Central memory CD8-positive, alpha-beta T cell (primary cell): Measurements from ENCODE around the gene KRT73.
"Not testable (repeated sequence)": the region's sequence is repeated elsewhere in the genome, so short reads cannot be mapped to it uniquely, and the experiment has no call there.

Experiments used
- ATAC-seq: fragments of 150-1000 bp; cut with Tn5 transposase; replicated peaks from 2 replicates; pipeline ENCODE4 v1.10.0; 2022; ENCODE audit warnings: mild to moderate bottlenecking, moderate FRiP score, moderate number of reproducible peaks; ENCODE audit not compliant: poor library complexity, severe bottlenecking; ENCODE audit errors: extremely low read depth
- DNase-seq, 2 donors: peaks; one replicate each; pipeline ENCODE4 v3.0.0; 2021; ENCODE audit warnings: low spot score in 2 of 2
- H3K27ac Mint-ChIP-seq: one replicate; pipeline ENCODE4 v1.8.0; 2022; ENCODE audit warnings: low read depth, mild to moderate bottlenecking, moderate library complexity, mixed read lengths
- H3K27me3 Mint-ChIP-seq: one replicate; pipeline ENCODE4 v1.8.0; 2022; ENCODE audit warnings: mixed read lengths
- H3K36me3 Mint-ChIP-seq: one replicate; pipeline ENCODE4 v1.8.0; 2022; ENCODE audit warnings: mild to moderate bottlenecking, moderate library complexity, mixed read lengths; ENCODE audit not compliant: insufficient read depth
- H3K4me1 Mint-ChIP-seq: one replicate; pipeline ENCODE4 v1.8.0; 2022; ENCODE audit warnings: mixed read lengths
- H3K4me3 Mint-ChIP-seq: one replicate; pipeline ENCODE4 v1.8.0; 2022; ENCODE audit warnings: mild to moderate bottlenecking, moderate library complexity, mixed read lengths
- H3K9me3 Mint-ChIP-seq: one replicate; pipeline ENCODE4 v1.8.0; 2022; ENCODE audit warnings: mixed read lengths

Gene KRT73

DNA sequence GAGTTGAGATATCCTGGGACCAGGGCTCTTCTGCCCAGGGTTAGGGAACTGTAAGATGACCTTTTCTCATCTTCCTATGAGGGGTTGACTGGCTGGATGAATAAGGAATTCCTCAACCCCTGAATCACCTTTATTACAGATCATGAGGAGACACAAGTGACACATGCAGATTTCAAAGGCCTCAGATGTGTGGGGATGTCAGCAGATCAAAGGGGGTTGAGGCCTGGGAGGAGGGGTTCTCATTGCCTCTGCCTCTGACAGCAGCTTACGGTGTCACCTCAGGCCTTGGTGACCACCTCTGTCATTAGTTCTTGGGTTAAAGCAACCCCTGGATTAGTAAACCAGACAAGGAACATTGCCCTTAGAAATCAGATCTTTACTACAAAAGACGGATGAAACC lies 15.0 kb downstream of the KRT73 start:
- no peak overlapping the region for H3K4me3 Mint-ChIP-seq
- H3K36me3 Mint-ChIP-seq = no peaks in the 10 kb centered on the region
- peaks cover 21% of the 10 kb centered on the region for H3K4me1 Mint-ChIP-seq
- H3K27me3 Mint-ChIP-seq = peaks cover 36% of the 10 kb centered on the region
- no peak for DNase-seq
- H3K27ac Mint-ChIP-seq = no peak overlapping the region
- ATAC-seq = no peak
- H3K9me3 Mint-ChIP-seq = no peaks in the 10 kb centered on the region

DNA sequence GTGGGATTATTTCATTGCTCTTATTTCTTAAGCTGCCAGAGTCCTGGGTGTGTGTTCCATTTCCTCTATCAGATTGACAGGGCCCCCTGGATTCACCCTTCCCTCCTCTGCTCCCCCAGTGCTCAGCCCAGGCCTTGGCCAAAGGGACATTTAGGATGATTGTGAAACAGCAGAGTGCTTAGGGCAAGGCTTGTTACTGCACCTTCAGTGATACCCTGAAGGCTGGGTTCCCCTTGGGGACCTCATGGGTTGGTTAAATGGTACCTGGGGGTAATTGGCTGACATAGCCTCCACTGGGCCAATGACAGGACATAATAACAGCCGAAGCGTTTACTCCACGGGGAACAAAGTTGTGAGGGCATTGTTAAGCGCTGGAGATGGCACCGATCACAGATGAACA lies 15.8 kb downstream of the KRT73 start:
- no peak for ATAC-seq
- Mint-ChIP-seq H3K27ac (no peak overlapping the region), H3K4me3 (no peak overlapping the region), H3K4me1 (peaks cover 16% of the 10 kb centered on the region), H3K9me3 (no peaks in the 10 kb centered on the region), H3K27me3 (peaks cover 38% of the 10 kb centered on the region), H3K36me3 (no peaks in the 10 kb centered on the region)
- DNase-seq = no peak

DNA sequence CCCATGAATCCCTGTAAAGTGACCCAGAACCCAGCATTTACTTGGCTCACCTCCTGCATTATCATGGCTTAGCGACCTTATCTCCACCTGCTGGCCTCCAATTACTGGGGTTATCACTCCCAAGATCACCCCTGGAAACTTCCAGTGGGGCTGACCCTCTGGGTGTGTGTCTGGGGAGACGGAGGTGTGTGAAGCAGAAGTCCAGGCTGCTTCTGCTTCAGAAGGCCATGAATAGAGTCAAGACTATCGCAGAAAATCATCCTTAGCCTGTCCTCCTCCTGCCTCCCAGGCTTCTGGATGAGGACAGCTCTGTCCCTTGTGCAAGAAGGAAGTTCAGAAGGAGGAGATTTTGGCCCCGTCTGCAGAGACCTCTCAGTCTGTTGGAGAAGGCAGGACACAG lies 16.7 kb downstream of the KRT73 start:
- Mint-ChIP-seq H3K27me3 (peaks cover 29% of the 10 kb centered on the region), H3K4me1 (peaks cover 8% of the 10 kb centered on the region), H3K27ac (no peak overlapping the region), H3K4me3 (no peak overlapping the region), H3K9me3 (no peaks in the 10 kb centered on the region), H3K36me3 (no peaks in the 10 kb centered on the region)
- DNase-seq (no peak), ATAC-seq (no peak)

DNA sequence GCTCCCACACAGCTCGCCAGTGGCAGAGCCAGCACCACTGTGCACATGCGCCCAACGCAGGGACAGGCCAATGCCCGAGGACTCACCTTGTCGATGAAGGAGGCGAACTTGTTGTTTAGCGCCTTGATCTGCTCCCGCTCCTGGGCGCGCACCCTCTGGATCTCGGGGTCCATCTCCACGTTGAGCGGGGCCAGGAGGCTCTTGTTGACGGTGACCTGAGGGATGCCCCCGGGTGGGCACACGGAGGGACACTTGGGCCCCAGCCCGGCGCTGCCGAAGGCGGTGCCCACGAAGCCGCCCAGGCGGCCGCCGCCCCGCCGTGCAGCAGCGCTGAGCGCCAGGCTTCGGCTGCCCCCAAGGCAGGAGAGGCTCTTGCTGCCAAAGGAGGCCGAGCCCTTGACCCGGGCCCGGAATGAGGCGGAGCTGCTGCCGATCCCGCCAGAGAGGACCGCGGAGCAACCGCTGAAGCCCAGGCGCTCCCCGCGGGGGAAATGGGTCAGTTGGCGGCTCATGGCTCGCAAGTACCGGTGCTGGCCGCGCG lies 17.3 kb downstream of the KRT73 start, which contains the start of gene KRT72:
KRT72 (minus strand) TSS at position 523 of the 541 bp plus-strand sequence; CDS start at position 512, 11 bp downstream.
- no peaks in the 10 kb centered on the region for H3K9me3 Mint-ChIP-seq
- no peak for ATAC-seq
- H3K36me3 Mint-ChIP-seq = no peaks in the 10 kb centered on the region
- peaks cover 29% of the 10 kb centered on the region for H3K27me3 Mint-ChIP-seq
- DNase-seq = peak in 1 of 2 donors; percentile 10
- H3K4me1 Mint-ChIP-seq = peaks cover 6% of the 10 kb centered on the region
- no peak within 1 kb of the TSS for H3K27ac Mint-ChIP-seq
- H3K4me3 Mint-ChIP-seq = no peak within 1 kb of the TSS

- Mint-ChIP-seq H3K4me3 (no peak overlapping the region), H3K27me3 (peaks cover 29% of the 10 kb centered on the region), H3K27ac (no peak overlapping the region), H3K4me1 (peaks cover under 1% of the 10 kb centered on the region), H3K9me3 (no peaks in the 10 kb centered on the region), H3K36me3 (no peaks in the 10 kb centered on the region)
- DNase-seq (no peak), ATAC-seq (no peak)
These were observed 17.9 kb downstream of the KRT73 start for GRCh38 chr12:52600475-52600874.

DNA sequence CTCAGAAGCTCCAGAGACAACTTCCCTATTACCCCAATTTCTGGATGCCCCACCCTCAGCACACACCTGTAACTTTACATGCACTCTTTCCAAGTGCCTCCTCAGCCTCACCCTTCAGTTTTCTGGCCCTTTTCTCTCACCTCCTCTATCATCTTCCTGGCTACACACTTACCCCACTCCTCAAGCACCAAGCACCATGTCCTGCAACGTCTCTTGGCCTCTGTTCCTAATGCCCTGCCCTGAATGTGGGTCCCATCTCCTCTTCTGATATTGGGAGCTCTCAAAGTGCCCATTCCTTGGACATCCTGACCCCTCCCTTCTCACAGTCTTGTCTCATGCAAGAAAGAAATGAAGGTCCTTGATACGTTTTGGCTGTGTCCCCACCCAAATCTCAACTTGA lies 18.3 kb downstream of the KRT73 start:
- H3K27me3 Mint-ChIP-seq = peaks cover 29% of the 10 kb centered on the region
- no peaks in the 10 kb centered on the region for H3K9me3 Mint-ChIP-seq
- H3K27ac Mint-ChIP-seq = no peak overlapping the region
- no peak overlapping the region for H3K4me3 Mint-ChIP-seq
- no peaks in the 10 kb centered on the region for H3K36me3 Mint-ChIP-seq
- DNase-seq = no peak
- no peaks in the 10 kb centered on the region for H3K4me1 Mint-ChIP-seq
- ATAC-seq = no peak

GRCh38 chr12:52598966-52599365 lies 19.4 kb downstream of the KRT73 start:
- Mint-ChIP-seq H3K9me3 (no peaks in the 10 kb centered on the region), H3K27me3 (peaks cover 29% of the 10 kb centered on the region), H3K27ac (no peak overlapping the region), H3K4me3 (no peak overlapping the region), H3K4me1 (no peaks in the 10 kb centered on the region), H3K36me3 (no peaks in the 10 kb centered on the region)
- DNase-seq (no peak), ATAC-seq (no peak)

- H3K9me3 Mint-ChIP-seq, H3K4me3 Mint-ChIP-seq, H3K4me1 Mint-ChIP-seq, DNase-seq, H3K36me3 Mint-ChIP-seq, H3K27ac Mint-ChIP-seq, ATAC-seq: not testable (repeated sequence)
- peaks cover 22% of the 10 kb centered on the region for H3K27me3 Mint-ChIP-seq
These were observed 24.1 kb downstream of the KRT73 start for GRCh38 chr12:52594237-52594636.

DNA sequence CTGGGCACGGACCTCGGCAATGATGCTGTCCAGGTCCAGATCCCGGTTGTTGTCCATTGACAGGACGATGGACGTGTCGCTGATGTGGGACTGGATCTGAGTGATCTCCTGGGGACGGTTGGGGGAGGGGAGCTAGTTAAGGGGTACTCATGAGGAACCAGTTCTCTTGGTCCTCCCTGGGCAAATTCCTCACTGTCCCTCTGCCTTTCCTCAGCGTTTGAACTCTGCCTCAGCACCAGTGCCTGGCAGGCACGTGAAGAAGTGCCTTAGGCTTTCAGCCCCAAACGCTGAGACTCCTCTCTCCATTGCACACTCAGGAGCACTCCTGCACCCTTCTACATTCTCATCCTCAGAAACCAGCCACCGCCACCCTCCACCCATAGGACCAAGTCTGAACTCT lies 26.8 kb downstream of the KRT73 start:
- DNase-seq (no peak), ATAC-seq (no peak)
- no peaks in the 10 kb centered on the region for H3K9me3 Mint-ChIP-seq
- H3K27me3 Mint-ChIP-seq = peaks cover 7% of the 10 kb centered on the region
- H3K4me3 Mint-ChIP-seq = no peak overlapping the region
- H3K27ac Mint-ChIP-seq = no peak overlapping the region
- no peaks in the 10 kb centered on the region for H3K36me3 Mint-ChIP-seq
- peaks cover 9% of the 10 kb centered on the region for H3K4me1 Mint-ChIP-seq

DNA sequence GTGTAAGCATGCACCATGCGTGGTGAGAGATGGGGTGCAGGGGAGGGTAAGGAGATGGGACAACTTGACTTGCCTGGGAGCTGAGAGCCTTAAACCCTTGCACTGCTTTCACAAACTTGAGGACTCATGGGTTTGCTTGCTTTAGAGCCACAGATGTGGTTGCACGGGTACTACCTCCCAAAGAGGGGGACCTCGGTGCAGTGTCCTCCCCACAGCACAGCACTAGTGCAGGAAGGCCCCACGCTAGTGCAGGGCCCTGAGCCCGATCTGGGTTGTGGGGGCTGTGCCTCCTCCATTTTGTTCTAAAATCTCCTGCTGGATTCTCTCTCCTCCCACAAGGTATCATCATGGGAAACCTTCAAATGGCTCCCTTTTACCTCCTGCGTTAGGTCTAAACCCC lies 28.3 kb downstream of the KRT73 start:
- Mint-ChIP-seq H3K9me3 (no peaks in the 10 kb centered on the region), H3K4me3 (no peak overlapping the region), H3K4me1 (peaks cover 24% of the 10 kb centered on the region), H3K36me3 (no peaks in the 10 kb centered on the region), H3K27me3 (peaks cover 7% of the 10 kb centered on the region), H3K27ac (no peak overlapping the region)
- no peak for DNase-seq
- no peak for ATAC-seq

GRCh38 chr12:52587563-52587962 lies 30.8 kb downstream of the KRT73 start:
- H3K4me3 Mint-ChIP-seq = no peak overlapping the region
- H3K4me1 Mint-ChIP-seq = peaks cover 35% of the 10 kb centered on the region
- no peaks in the 10 kb centered on the region for H3K9me3 Mint-ChIP-seq
- peaks cover 7% of the 10 kb centered on the region for H3K27me3 Mint-ChIP-seq
- peak overlapping the region; percentile 29 for H3K27ac Mint-ChIP-seq
- ATAC-seq = no peak
- DNase-seq = no peak
- H3K36me3 Mint-ChIP-seq = no peaks in the 10 kb centered on the region

DNA sequence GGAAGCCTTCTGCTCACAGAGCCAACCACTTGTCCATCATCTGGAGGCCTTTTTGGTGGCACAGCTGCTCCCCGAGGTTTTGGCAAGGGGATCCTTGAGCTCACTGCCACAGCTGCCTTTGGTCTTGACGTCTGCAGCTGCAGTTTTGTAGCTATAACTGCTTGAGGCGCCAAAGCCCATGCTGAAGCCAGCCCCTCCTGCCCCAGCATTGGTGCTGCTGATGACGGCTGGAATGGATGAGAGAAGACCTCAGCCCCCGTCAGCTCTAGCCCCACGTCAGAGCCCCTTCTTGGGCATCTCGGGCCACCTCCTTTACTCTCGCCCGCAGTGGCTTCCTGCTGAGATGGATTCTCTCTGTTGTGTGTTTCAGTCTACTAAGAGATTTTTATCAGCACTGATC lies 32.4 kb downstream of the KRT73 start:
- H3K4me3 Mint-ChIP-seq = no peak overlapping the region
- no peaks in the 10 kb centered on the region for H3K36me3 Mint-ChIP-seq
- no peaks in the 10 kb centered on the region for H3K9me3 Mint-ChIP-seq
- DNase-seq (peak in 1 of 2 donors; percentile 86), ATAC-seq (peak; percentile 97)
- H3K27ac Mint-ChIP-seq = peak overlapping the region; percentile 49
- H3K27me3 Mint-ChIP-seq = peaks cover 3% of the 10 kb centered on the region
- H3K4me1 Mint-ChIP-seq = peaks cover 41% of the 10 kb centered on the region

DNA sequence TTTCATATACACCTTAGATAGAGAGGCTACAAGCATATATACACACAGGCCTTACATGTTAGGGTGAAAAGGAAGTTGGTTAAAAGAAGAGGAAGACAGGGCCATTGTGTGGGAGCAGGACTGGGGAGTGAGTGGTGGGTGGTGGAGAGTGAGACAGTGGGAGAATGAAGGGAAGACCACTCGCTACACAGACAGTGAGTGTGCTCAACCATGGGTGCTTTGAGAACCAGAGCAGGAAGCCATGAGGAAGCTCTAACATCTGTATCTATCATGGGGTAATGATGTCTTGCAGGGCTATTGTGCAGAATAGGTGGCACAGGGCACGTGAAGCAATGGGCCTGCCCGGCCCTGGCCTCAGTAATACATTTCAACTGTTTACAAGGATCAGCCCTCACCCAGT lies 33.3 kb downstream of the KRT73 start:
- Mint-ChIP-seq H3K4me1 (peaks cover 50% of the 10 kb centered on the region), H3K4me3 (no peak overlapping the region), H3K27me3 (peaks cover 12% of the 10 kb centered on the region), H3K9me3 (no peaks in the 10 kb centered on the region), H3K36me3 (no peaks in the 10 kb centered on the region), H3K27ac (peak overlapping the region; percentile 49)
- no peak for ATAC-seq
- DNase-seq = no peak
